PC-3 (cell line): ENCODE data around the gene CTNNA3.

Experiments
- EZH2 ChIP-seq: fragments of 300-600 bp; sonication (generic); IDR thresholded peaks from one replicate; pipeline ENCODE4 v1.6.1; 2017; ENCODE audit warnings: antibody characterized with exemption, mild to moderate bottlenecking, low read length; ENCODE audit not compliant: unreplicated experiment
- EZH2phosphoT487 ChIP-seq: fragments of 300-600 bp; sonication (generic); IDR thresholded peaks from 2 replicates; pipeline ENCODE4 v1.6.1; 2018; ENCODE audit warnings: mild to moderate bottlenecking, antibody characterized with exemption, low read length, borderline replicate concordance
- TF ChIP-seq, protein P1 (sequence below): fragments of 300-600 bp; sonication (generic); conservative IDR thresholded peaks from 2 replicates; pipeline ENCODE4 v1.5.1; 2017; ENCODE audit warnings: antibody characterized with exemption, low read depth, mild to moderate bottlenecking, low read length

DNA sequence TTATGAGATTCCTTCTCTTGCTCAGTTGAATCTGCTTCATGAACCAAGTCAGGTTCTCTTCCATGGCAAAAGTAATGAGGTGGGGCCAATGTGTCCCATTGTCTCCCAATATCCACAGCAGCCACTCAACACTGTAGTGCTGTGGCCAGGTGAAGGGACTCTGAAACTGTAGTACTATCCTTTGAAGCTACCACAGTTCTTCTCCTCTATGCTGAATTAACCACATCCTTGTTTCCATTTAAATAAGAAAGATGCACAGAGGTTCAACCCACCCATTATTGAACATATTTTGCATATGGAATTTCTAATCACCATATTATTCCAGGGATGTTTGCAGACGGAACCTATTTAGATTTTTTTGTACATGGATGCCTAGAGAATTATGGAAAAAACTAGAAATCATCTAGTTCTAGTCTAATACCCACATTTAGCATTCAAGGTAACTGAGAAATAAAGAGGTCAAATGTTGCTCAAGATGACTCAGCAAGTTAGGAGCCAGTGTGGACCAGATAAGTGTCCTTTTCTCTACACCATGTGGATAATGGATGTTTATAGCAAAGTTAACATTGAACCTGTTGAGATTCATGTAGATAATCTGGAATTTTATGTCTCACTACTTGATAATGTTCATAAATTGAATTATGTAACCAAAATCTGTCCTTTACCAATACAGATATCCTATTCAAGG lies 705.7 kb downstream of the CTNNA3 start:
- TF ChIP-seq, protein P1, sequence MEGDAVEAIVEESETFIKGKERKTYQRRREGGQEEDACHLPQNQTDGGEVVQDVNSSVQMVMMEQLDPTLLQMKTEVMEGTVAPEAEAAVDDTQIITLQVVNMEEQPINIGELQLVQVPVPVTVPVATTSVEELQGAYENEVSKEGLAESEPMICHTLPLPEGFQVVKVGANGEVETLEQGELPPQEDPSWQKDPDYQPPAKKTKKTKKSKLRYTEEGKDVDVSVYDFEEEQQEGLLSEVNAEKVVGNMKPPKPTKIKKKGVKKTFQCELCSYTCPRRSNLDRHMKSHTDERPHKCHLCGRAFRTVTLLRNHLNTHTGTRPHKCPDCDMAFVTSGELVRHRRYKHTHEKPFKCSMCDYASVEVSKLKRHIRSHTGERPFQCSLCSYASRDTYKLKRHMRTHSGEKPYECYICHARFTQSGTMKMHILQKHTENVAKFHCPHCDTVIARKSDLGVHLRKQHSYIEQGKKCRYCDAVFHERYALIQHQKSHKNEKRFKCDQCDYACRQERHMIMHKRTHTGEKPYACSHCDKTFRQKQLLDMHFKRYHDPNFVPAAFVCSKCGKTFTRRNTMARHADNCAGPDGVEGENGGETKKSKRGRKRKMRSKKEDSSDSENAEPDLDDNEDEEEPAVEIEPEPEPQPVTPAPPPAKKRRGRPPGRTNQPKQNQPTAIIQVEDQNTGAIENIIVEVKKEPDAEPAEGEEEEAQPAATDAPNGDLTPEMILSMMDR, result no peak
- TF ChIP-seq EZH2phosphoT487 (no peak), EZH2 (no peak)
